Stomach (tissue), 9 donors: Measurements from ENCODE around the gene ADRA2A. TPM values are rescaled to one million over a fixed set of nuclear protein-coding genes. Genes with fewer than 3 reads are reported as not detected.

Experiments
- DNase-seq, 2 donors: peaks; one replicate each; pipeline versions ENCODE4 v3.0.0 to v3.0.0-alpha.2; 2013 to 2019
- H3K27ac ChIP-seq, 5 donors: fragments of 200-600 bp in 4 of 5; sonication (generic) in 4 of 5; one replicate each; pipeline ENCODE4 v1.5.1; 2013 to 2019; ENCODE audit warnings: mild to moderate bottlenecking in 1 of 5, moderate library complexity in 1 of 5
- H3K27me3 ChIP-seq, 3 donors: fragments of 200-600 bp; sonication (generic); one replicate each; pipeline ENCODE4 v1.5.1; 2017 to 2019; ENCODE audit warnings: mixed run types in 1 of 3
- H3K36me3 ChIP-seq, 4 donors: fragments of 200-600 bp; sonication (generic); 1 replicate in 3 of 4; 2 replicates in 1 of 4; pipeline ENCODE4 v1.5.1; 2016 to 2019
- H3K4me1 ChIP-seq, 4 donors: fragments of 200-600 bp; sonication (generic); one replicate each; pipeline ENCODE4 v1.5.1; 2016 to 2019
- H3K4me3 ChIP-seq, 4 donors: fragments of 200-600 bp; sonication (generic) in 3 of 4; one replicate each; pipeline ENCODE4 v1.5.1; 2016 to 2019; ENCODE audit warnings: mild to moderate bottlenecking in 1 of 4
- H3K9me3 ChIP-seq, 4 donors: fragments of 200-600 bp; sonication (generic); one replicate each; pipeline ENCODE4 v1.5.1; 2016 to 2019
- CTCF ChIP-seq, 7 experiments: fragments of 450-650 bp in 4 of 7; fragments of 200-600 bp in 3 of 7; sonication (generic) in 3 of 7; IDR thresholded peaks; one replicate each; pipeline ENCODE4 v1.5.1; 2016 to 2019; ENCODE audit warnings: antibody characterized with exemption in 7 of 7, control low read depth in 2 of 7, mild to moderate bottlenecking in 1 of 7
- EP300 ChIP-seq: sonication (generic); formaldehyde crosslinking; IDR thresholded peaks from one replicate; pipeline ENCODE4 v1.6.1; 2017; ENCODE audit warnings: antibody characterized with exemption
- POLR2A ChIP-seq, 4 donors: fragments of 450-650 bp; IDR thresholded peaks; one replicate each; pipeline ENCODE4 v1.6.1; 2016; ENCODE audit warnings: antibody characterized with exemption in 4 of 4, control low read depth in 2 of 4, mild to moderate bottlenecking in 1 of 4, moderate library complexity in 1 of 4
- POLR2AphosphoS5 ChIP-seq, 3 donors: sonication (generic); formaldehyde crosslinking; IDR thresholded peaks; one replicate each; pipeline ENCODE4 v1.6.1; 2016; ENCODE audit warnings: antibody characterized with exemption in 3 of 3
- WGBS, 5 donors: extraction: QIAGEN DNeasy Blood & Tissue Kit in 3 of 5; methylation state at CpG; one replicate each; pipeline versions ENCODE4 v1.1.5 to v1.1.7; 2013 to 2018; 5-methylcytosine and 5-hydroxymethylcytosine counted together
- intact Hi-C: fragments of 100-400 bp; cut with DNase I; formaldehyde crosslinking; loops from one replicate; pipeline ENCODE4 v1.15.1; 2023; ENCODE audit warnings: low total_unique reads
- polyA plus RNA-seq, 3 donors: library from polyadenylated mRNA; stranded (reverse); fragments of 200-250 nt; gene quantifications; one replicate each; pipeline ENCODE4 v1.2.3, GENCODE V29; 2013
- total RNA-seq, 5 donors: library from RNA; depleted of rRNA; stranded (reverse); fragments of >200 nt; gene quantifications; one replicate each; pipeline versions ENCODE4 v1.1.0 to v1.2.3, GENCODE V29; 2014 to 2016
- donor health status: healthy with polysubstance abuse.
- donor health status: Bipolar disorder and iron deficiency.
- donor health status: healthy.

ADRA2A gene
- total and polyA plus RNA-seq, 8 donors: 0.25 to 4.9 (median 0.65) TPM; not detected in 1

- Histone ChIP-seq H3K36me3 (no peaks in the 10 kb centered on the region), H3K9me3 (no peaks in the 10 kb centered on the region), H3K4me3 (no peak overlapping the region), H3K27ac (no peak overlapping the region), H3K27me3 (no peaks in the 10 kb centered on the region), H3K4me1 (peaks cover 0 to 3% (median 0%) of the 10 kb centered on the region in 4 donors)
- TF ChIP-seq POLR2A (IDR thresholded peaks at IDR 0.05) (no peak), POLR2AphosphoS5 (IDR thresholded peaks at IDR 0.05) (no peak), EP300 (no peak)
- intact Hi-C loops: no loop called here
- no peak for DNase-seq
- WGBS, 5 donors: 84 to 90% (median 89%) methylated on average over 12 of the region's 12 CpGs
These were observed 38.1 kb downstream of the ADRA2A start for GRCh38 chr10:111114758-111115500.

DNA sequence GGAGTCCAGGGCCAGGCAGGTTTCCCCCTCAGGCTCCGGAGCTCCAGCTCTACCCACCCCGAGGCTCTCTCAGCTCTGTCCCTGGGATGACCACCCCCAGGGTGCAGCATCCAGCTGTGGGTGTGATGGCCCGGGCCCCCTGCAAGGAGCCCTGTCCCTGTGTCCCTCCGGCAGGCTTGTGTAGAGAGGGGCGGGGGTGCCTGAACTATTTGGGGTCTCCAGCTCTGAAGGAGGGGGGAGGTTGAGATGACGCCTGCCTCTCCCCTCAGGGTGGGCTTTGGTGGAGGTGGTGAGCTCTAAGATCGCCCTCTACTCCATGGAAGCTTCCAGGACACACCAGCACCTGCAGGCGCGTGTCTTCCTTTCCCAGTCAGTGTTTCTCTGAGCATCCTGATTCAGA, 39.4 kb downstream of the ADRA2A start:
- H3K9me3 ChIP-seq: no peaks in the 10 kb centered on the region
- no peaks in the 10 kb centered on the region for H3K27me3 ChIP-seq
- H3K27ac ChIP-seq: no peak overlapping the region
- 87 to 93% (median 89%) methylated on average over 4 to 9 of the region's 9 CpGs for WGBS, 5 donors
- no peaks in the 10 kb centered on the region for H3K36me3 ChIP-seq
- H3K4me1 ChIP-seq: no peaks in the 10 kb centered on the region
- intact Hi-C loops: no loop called here
- no peak for DNase-seq
- no peak for TF ChIP-seq EP300
- TF ChIP-seq POLR2A (IDR thresholded peaks at IDR 0.05): no peak
- no peak for TF ChIP-seq CTCF (IDR thresholded peaks at IDR 0.05)
- TF ChIP-seq POLR2AphosphoS5 (IDR thresholded peaks at IDR 0.05): no peak
- no peak overlapping the region for H3K4me3 ChIP-seq

DNA sequence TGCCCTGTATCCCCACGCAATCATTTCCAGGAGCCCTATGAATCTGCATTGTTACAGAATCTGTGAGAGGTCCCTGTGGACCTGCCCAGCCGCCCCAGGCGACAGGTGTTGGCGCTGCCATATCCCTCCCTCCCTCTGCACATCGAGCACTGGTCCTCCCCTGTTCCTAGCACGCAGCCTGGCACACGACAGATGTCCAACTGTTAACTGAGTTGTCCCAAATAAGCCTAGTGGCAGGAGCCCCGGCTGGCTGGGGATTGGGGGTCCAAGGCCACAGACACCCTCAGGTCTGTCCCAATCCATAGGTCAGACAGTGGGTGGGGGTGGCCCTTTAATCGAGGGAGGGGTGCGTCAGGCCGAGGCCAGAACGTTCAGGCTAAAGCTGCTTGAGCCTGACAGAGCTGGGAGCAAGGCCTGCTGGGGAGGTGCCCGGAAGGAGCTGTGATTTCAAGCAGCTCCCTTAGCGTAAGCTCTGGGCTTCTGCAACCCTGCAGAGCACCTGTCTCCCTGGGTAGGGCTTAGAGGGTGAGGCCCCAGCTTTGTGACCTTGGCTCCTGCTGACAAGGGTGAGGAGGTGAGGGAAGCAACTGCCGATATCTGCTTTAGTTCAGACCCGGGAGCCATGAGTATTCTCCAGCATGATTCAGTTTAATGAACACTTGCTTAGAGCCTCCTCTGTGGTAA, 40.1 kb downstream of the ADRA2A start:
- no peak for TF ChIP-seq POLR2A (IDR thresholded peaks at IDR 0.05)
- TF ChIP-seq EP300: no peak
- no peak for TF ChIP-seq CTCF (IDR thresholded peaks at IDR 0.05)
- no peak for TF ChIP-seq POLR2AphosphoS5 (IDR thresholded peaks at IDR 0.05)
- DNase-seq: peak in 1 of 2 donors; percentile 36

GRCh38 chr10:111117528-111118277, 40.9 kb downstream of the ADRA2A start:
- Histone ChIP-seq H3K36me3 (no peaks in the 10 kb centered on the region), H3K27me3 (no peaks in the 10 kb centered on the region), H3K4me3 (no peak overlapping the region), H3K9me3 (no peaks in the 10 kb centered on the region), H3K4me1 (no peaks in the 10 kb centered on the region), H3K27ac (no peak overlapping the region)
- intact Hi-C loops: no loop called here
- TF ChIP-seq POLR2A (IDR thresholded peaks at IDR 0.05) (no peak), POLR2AphosphoS5 (IDR thresholded peaks at IDR 0.05) (no peak), EP300 (no peak), CTCF (IDR thresholded peaks at IDR 0.05) (no peak)
- DNase-seq: no peak
- WGBS, 5 donors: 85 to 93% (median 90%) methylated on average over 8 of the region's 8 CpGs

More for the DNA sequence above, 40.1 kb downstream of the ADRA2A start:
- intact Hi-C loops: no loop called here
- no peak overlapping the region for H3K27ac ChIP-seq
- 80 to 88% (median 82%) methylated on average over 14 to 16 of the region's 16 CpGs for WGBS, 5 donors
- H3K9me3 ChIP-seq: no peaks in the 10 kb centered on the region
- H3K4me1 ChIP-seq: no peaks in the 10 kb centered on the region
- no peaks in the 10 kb centered on the region for H3K27me3 ChIP-seq
- H3K36me3 ChIP-seq: no peaks in the 10 kb centered on the region
- H3K4me3 ChIP-seq: no peak overlapping the region
